ENCODE results near the gene ARL11. TPM values are rescaled to one million over a fixed set of nuclear protein-coding genes. Genes with fewer than 3 reads are reported as not detected.

The ARL11 gene
- total and polyA plus RNA-seq, 2 experiments from 2014 or later = not detected

DNA sequence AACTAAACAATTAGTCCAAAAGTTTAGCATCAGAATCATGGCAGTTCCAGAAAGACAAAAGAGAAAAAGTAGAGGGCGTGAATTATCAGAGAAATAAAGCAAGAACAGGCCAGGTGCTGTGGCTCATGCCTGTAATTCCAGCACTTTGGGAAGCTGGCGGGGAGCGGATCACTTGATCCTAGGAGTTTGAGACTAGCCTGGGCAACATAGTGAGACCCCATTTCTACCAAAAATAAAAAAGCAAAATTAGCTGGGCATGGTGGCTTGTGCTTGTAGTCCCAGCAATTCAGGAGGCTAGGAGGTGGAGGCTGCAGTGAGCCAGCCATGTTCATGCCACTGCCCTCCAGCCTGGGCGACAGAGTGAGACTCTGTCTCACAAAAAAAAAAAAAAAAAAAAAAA, 18.4 kb downstream of the ARL11 start:
- 85% methylated on average over 4 of the region's 4 CpGs for WGBS, 2 experiments (ENCODE audit: low coverage in 1 of 2, low lambda C conversion rate in 2 of 2, missing lambda C conversion rate in 2 of 2)
- Histone ChIP-seq H3K79me2 (ENCODE audit: insufficient read depth) (no peaks in the 10 kb centered on the region), H3K9me2 (ENCODE audit: insufficient read depth) (no peaks in the 10 kb centered on the region), H4K20me1 (ENCODE audit: insufficient read depth) (no peaks in the 10 kb centered on the region), H3K4me1 (ENCODE audit: insufficient read depth) (peaks cover 10% of the 10 kb centered on the region), H3K9ac (no peak overlapping the region), H3K36me3 (ENCODE audit: low read depth) (no peaks in the 10 kb centered on the region), H3K9me3 (ENCODE audit: low read depth) (no peaks in the 10 kb centered on the region), H3K4me2 (ENCODE audit: unreplicated experiment) (no peak overlapping the region), H3F3A (ENCODE audit: insufficient read depth) (peaks cover 11% of the 10 kb centered on the region; the same call in 1 of the 2 replicates), H2AFZ (no peak overlapping the region), H3K27me3 (replicated peaks; ENCODE audit: insufficient read depth) (no peaks in the 10 kb centered on the region), H3K27ac (no peak overlapping the region), H3K4me3 (no peak overlapping the region)
- TF ChIP-seq EZH2phosphoT487 (IDR thresholded peaks at IDR 0.05; ENCODE audit: insufficient read depth, low read depth) (no peak), EZH2 (IDR thresholded peaks at IDR 0.05; ENCODE audit: insufficient read depth, poor library complexity, severe bottlenecking) (no peak)
- in situ Hi-C loops (cut with MboI) = no loop called here
- DNase-seq = no peak

GRCh38 chr13:49649244-49649962, 21.1 kb downstream of the ARL11 start:
- no peak overlapping the region for H3K4me2 ChIP-seq (ENCODE audit: unreplicated experiment)
- no peaks in the 10 kb centered on the region for H3K4me1 ChIP-seq (ENCODE audit: insufficient read depth)
- H3K79me2 ChIP-seq (ENCODE audit: insufficient read depth) = no peaks in the 10 kb centered on the region
- peak; percentile 52 for DNase-seq
- TF ChIP-seq EZH2 (IDR thresholded peaks at IDR 0.05; ENCODE audit: insufficient read depth, poor library complexity, severe bottlenecking) (no peak), EZH2phosphoT487 (IDR thresholded peaks at IDR 0.05; ENCODE audit: insufficient read depth, low read depth) (no peak)
- no peaks in the 10 kb centered on the region for H3F3A ChIP-seq (ENCODE audit: insufficient read depth)
- H4K20me1 ChIP-seq (ENCODE audit: insufficient read depth) = no peaks in the 10 kb centered on the region
- H3K27me3 ChIP-seq (replicated peaks; ENCODE audit: insufficient read depth) = no peaks in the 10 kb centered on the region
- WGBS, 2 experiments (ENCODE audit: low coverage in 1 of 2, low lambda C conversion rate in 2 of 2, missing lambda C conversion rate in 2 of 2) = 62 to 63% methylated on average over 5 of the region's 5 CpGs
- no peaks in the 10 kb centered on the region for H3K9me2 ChIP-seq (ENCODE audit: insufficient read depth)
- no peak overlapping the region for H3K4me3 ChIP-seq
- H2AFZ ChIP-seq = no peak overlapping the region
- in situ Hi-C loops (cut with MboI) = no loop called here
- no peaks in the 10 kb centered on the region for H3K36me3 ChIP-seq (ENCODE audit: low read depth)
- H3K9me3 ChIP-seq (ENCODE audit: low read depth) = no peaks in the 10 kb centered on the region
- no peak overlapping the region for H3K9ac ChIP-seq
- H3K27ac ChIP-seq = no peak overlapping the region

GRCh38 chr13:49649963-49650312, 21.6 kb downstream of the ARL11 start:
- Histone ChIP-seq H3K79me2 (ENCODE audit: insufficient read depth) (no peaks in the 10 kb centered on the region), H3K36me3 (ENCODE audit: low read depth) (no peaks in the 10 kb centered on the region), H4K20me1 (ENCODE audit: insufficient read depth) (no peaks in the 10 kb centered on the region), H3K4me3 (no peak overlapping the region), H3K9ac (no peak overlapping the region), H3K9me3 (ENCODE audit: low read depth) (no peaks in the 10 kb centered on the region), H3K27ac (no peak overlapping the region), H3F3A (ENCODE audit: insufficient read depth) (no peaks in the 10 kb centered on the region), H3K4me2 (ENCODE audit: unreplicated experiment) (no peak overlapping the region), H2AFZ (no peak overlapping the region), H3K27me3 (replicated peaks; ENCODE audit: insufficient read depth) (no peaks in the 10 kb centered on the region), H3K9me2 (ENCODE audit: insufficient read depth) (no peaks in the 10 kb centered on the region), H3K4me1 (ENCODE audit: insufficient read depth) (no peaks in the 10 kb centered on the region)
- DNase-seq = no peak
- 78 to 91% methylated on average over 2 of the region's 2 CpGs for WGBS, 2 experiments (ENCODE audit: low coverage in 1 of 2, low lambda C conversion rate in 2 of 2, missing lambda C conversion rate in 2 of 2)
- in situ Hi-C loops (cut with MboI) = loop anchor here (25.0 kb wide), 1 partner anchor 1412 kb away; no protein-coding TSS in a partner anchor
- no peak for TF ChIP-seq EZH2 (IDR thresholded peaks at IDR 0.05; ENCODE audit: insufficient read depth, poor library complexity, severe bottlenecking)
- no peak for TF ChIP-seq EZH2phosphoT487 (IDR thresholded peaks at IDR 0.05; ENCODE audit: insufficient read depth, low read depth)

DNA sequence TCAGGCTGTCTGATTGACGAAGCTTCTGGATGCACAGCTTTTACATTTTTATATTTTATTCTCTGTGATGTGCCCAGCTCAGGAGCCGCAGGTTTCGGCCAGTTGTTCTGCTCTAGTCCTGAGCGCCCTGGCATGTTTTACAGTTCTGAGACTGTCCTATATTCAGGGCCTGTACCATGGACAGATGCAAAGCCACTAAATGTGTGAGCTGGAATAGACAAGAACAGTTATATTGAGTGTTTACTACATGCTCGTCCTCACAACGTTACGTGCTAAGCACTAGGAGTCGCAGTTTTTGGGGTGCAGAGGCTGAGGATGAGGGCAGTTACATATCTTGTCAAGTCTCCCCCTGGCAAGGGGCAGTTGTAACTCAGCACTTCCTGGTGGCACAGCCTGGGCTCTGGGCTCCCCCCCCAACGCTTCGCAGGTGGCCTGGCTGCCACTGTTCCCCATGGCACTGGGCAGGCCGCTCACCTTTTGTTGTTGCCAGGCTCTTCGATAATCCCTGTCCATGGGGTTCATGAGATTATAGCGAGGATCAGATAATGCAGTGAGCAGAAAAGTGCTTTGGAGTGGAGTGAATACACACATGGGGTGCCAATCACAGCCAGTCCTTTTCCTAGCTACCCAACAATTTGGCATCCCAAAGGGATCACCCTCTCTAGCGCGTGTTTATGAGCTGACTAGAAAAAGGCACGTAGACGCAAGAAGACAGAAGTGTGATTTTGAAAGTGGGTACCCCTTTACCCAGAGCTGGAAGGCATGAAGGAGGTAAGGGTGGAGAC, 23.5 kb downstream of the ARL11 start:
- Histone ChIP-seq H3K4me1 (ENCODE audit: insufficient read depth) (peaks cover 5% of the 10 kb centered on the region), H3F3A (ENCODE audit: insufficient read depth) (peaks cover 12% of the 10 kb centered on the region), H3K9me3 (ENCODE audit: low read depth) (no peaks in the 10 kb centered on the region), H2AFZ (no peak overlapping the region), H3K27me3 (replicated peaks; ENCODE audit: insufficient read depth) (no peaks in the 10 kb centered on the region), H3K9me2 (ENCODE audit: insufficient read depth) (no peaks in the 10 kb centered on the region), H3K79me2 (ENCODE audit: insufficient read depth) (no peaks in the 10 kb centered on the region), H3K9ac (no peak overlapping the region), H3K27ac (no peak overlapping the region), H3K36me3 (ENCODE audit: low read depth) (no peaks in the 10 kb centered on the region), H3K4me3 (no peak overlapping the region), H4K20me1 (ENCODE audit: insufficient read depth) (no peaks in the 10 kb centered on the region), H3K4me2 (ENCODE audit: unreplicated experiment) (no peak overlapping the region)
- DNase-seq = no peak
- TF ChIP-seq EZH2 (IDR thresholded peaks at IDR 0.05; ENCODE audit: insufficient read depth, poor library complexity, severe bottlenecking) = no peak
- TF ChIP-seq EZH2phosphoT487 (IDR thresholded peaks at IDR 0.05; ENCODE audit: insufficient read depth, low read depth) = no peak
- whole genome bisulfite sequencing, 2 experiments (ENCODE audit: low coverage in 1 of 2, low lambda C conversion rate in 2 of 2, missing lambda C conversion rate in 2 of 2) = 81 to 86% methylated on average over 16 to 17 of the region's 17 CpGs
- in situ Hi-C loops (cut with MboI) = loop anchor here (25.0 kb wide), 1 partner anchor 1411 kb away; no protein-coding TSS in a partner anchor

Data from GM23248 (cell line).